ENCODE results near the gene HOXD1.

- TF ChIP-seq, protein P1, sequence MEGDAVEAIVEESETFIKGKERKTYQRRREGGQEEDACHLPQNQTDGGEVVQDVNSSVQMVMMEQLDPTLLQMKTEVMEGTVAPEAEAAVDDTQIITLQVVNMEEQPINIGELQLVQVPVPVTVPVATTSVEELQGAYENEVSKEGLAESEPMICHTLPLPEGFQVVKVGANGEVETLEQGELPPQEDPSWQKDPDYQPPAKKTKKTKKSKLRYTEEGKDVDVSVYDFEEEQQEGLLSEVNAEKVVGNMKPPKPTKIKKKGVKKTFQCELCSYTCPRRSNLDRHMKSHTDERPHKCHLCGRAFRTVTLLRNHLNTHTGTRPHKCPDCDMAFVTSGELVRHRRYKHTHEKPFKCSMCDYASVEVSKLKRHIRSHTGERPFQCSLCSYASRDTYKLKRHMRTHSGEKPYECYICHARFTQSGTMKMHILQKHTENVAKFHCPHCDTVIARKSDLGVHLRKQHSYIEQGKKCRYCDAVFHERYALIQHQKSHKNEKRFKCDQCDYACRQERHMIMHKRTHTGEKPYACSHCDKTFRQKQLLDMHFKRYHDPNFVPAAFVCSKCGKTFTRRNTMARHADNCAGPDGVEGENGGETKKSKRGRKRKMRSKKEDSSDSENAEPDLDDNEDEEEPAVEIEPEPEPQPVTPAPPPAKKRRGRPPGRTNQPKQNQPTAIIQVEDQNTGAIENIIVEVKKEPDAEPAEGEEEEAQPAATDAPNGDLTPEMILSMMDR (IDR thresholded peaks at IDR 0.05): no peak
- no peak for TF ChIP-seq ZFX (IDR thresholded peaks at IDR 0.05; ENCODE audit: borderline replicate concordance)
Observed at GRCh38 chr2:176157499-176158185, 30.8 kb upstream of the HOXD1 start.

All from 22Rv1 (cell line).